A673 (cell line): ENCODE measurements around the gene FLCN.

Experiments
- CTCF ChIP-seq: fragments of 300-800, 200-600 bp; sonication (generic); conservative IDR thresholded peaks from 2 replicates; pipeline ENCODE4 v1.5.1; 2017; ENCODE audit warnings: low read depth, mild to moderate bottlenecking, antibody characterized with exemption, low read length, moderate library complexity, mixed read lengths
- EZH2 ChIP-seq: fragments of 200-600 bp; sonication (generic); IDR thresholded peaks from 2 replicates; pipeline ENCODE4 v1.6.1; 2017; ENCODE audit warnings: borderline replicate concordance, low read depth, mild to moderate bottlenecking, mixed read lengths, antibody characterized with exemption, low read length; ENCODE audit not compliant: poor library complexity, severe bottlenecking

- TF ChIP-seq CTCF (no peak), EZH2 (no peak)
Observed at GRCh38 chr17:17181666-17182597, 55.0 kb downstream of the FLCN start.
